Fibroblast of skin of scalp (primary cell): ENCODE results near the gene UXT.
"Not testable (repeated sequence)": the region's sequence is repeated elsewhere in the genome, so short reads cannot be mapped to it uniquely, and the experiment has no call there.

Source experiments
- DNase-seq: peaks from one replicate; pipeline ENCODE4 v3.0.0-alpha.2; 2013

The UXT gene

DNA sequence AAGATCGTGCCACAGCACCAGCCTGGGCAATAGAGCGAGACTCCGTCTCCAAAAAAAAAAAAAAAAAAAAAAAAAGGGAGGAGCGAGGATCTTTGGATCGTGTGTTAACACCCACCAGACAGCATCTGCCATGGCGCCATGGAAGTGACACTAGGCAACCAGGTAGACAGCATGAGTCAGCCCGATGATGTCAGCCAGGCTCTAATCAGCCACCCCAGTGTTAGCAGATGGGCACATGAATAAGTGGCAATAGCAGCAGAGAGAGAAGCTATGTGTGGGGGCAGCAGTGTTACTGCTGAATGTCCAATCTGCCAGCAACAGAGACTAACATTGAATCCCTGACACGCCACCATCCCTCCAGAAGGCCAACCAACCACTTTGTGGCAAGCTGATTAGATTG is 45.9 kb downstream of the UXT start:
- no peak for DNase-seq

DNA sequence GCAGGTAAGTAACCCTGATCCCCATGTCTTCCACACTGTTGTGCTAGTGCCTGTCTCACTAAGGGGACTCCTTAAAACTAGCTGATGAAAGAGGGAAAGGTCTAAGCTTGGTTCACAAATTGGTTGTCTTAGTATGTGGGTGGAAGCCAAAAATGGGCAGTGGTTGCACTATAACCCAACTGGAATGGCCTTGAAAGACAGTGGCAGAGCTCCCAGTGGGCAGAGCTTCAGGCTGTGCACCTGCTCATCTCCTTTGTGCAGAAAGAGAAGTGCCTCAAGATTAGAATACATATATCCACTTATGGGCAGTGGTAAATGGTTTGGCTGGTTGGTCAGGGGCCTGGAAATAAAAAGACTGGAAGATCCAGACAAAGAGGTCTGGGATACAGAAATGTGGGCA is 46.6 kb downstream of the UXT start:
- no peak for DNase-seq

DNA sequence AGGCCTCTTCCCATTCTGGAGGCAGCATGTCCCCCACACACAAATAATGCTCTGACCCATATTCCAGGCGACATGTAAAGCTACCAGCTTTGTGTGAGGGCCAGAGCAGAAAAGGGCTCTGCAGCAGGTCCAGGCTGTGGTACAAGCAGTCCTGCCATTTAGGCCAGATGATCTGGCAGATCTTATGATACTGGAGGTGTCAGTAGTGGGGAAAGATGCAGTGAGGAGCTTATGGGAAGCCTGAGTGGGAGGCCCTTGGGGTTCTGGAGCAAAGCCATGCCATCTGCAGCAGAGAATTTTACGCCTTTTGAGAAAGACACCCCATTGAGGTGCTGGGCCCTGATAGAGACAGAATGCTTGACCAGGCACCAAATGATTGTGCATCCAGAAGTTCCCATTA is 47.1 kb downstream of the UXT start:
- no peak for DNase-seq

DNA sequence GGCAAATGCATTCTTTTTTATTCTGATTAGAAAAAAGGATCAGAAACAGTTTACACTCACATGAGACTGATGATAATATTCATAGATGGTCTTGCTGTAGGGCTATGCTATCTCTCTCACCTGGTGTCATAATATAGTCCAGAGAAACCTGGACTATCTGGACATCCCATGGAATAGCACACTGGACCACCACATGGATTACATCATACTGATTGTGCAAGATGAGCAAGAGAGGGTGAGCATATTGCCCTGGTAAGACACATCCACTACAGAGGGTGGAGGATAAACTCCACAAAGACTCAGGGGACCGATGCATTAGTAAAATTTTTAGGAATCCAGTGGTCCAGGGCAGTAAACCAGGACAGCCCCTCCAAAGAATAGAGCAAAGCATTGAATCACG is 47.5 kb downstream of the UXT start:
- DNase-seq = no peak

- DNase-seq = no peak
These were observed 48.5 kb downstream of the UXT start for GRCh38 chrX:47610511-47610910.

DNA sequence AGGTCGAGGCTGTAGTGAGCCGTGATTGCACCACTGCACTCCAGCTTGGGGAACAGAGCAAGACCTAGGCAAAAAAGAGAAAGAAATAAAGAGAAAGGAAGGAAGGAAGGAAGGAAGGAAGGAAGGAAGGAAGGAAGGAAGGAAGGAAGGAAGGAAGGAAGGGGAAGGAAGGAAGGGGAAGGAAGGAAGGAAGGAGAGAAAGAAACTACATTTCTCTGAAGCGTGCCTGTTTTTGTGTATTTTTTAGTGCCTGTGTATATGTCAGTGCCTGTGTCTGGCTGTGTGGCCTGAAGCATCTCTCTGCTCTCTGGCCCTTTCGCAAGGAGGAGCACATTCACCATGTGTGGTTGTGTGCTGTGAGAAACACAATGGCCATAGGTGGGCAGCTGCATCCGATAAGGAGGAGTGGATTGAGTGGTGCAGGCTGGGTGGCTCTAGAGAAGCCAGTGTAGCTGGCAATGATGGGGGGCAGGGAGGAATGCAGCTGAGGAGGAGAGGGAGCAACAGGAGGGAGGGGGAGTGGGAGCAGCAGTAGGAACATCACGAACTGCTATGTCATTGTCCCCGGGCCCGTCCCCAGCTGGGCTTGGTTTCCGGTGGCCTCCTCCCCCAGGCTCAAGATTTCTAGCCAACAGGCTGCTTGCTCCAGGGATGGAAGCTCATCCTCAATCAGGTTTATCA is 50.7 kb downstream of the UXT start:
- DNase-seq = no peak

GRCh38 chrX:47607091-47607490 is 51.9 kb downstream of the UXT start:
- no peak for DNase-seq

GRCh38 chrX:47605024-47605423 is 54.0 kb downstream of the UXT start:
- DNase-seq = no peak

- DNase-seq = not testable (repeated sequence)
These were observed 55.9 kb downstream of the UXT start for GRCh38 chrX:47603125-47603524.
